GM13977 (cell line): ENCODE measurements around the gene ZBTB7C.

Source experiments
- DNase-seq: peaks from one replicate; pipeline ENCODE4 v3.0.0; 2012; ENCODE audit warnings: low spot score
- in situ Hi-C: fragments of 300-500 bp; cut with MboI; formaldehyde crosslinking; loops from one replicate; pipeline ENCODE4 v1.12.0; 2022; ENCODE audit warnings: low sequenced_read_pairs, low pct_unique_long_range_greater_than_20kb, mixed read lengths, inconsistent platforms; ENCODE audit not compliant: unreplicated experiment
- TF ChIP-seq, protein P1 (sequence below): IDR thresholded peaks from 2 replicates; pipeline ENCODE4 v1.5.1; 2012; ENCODE audit warnings: mild to moderate bottlenecking, control low read depth; ENCODE audit not compliant: insufficient read depth; ENCODE audit errors: extremely low read depth, missing control alignments

ZBTB7C gene

DNA sequence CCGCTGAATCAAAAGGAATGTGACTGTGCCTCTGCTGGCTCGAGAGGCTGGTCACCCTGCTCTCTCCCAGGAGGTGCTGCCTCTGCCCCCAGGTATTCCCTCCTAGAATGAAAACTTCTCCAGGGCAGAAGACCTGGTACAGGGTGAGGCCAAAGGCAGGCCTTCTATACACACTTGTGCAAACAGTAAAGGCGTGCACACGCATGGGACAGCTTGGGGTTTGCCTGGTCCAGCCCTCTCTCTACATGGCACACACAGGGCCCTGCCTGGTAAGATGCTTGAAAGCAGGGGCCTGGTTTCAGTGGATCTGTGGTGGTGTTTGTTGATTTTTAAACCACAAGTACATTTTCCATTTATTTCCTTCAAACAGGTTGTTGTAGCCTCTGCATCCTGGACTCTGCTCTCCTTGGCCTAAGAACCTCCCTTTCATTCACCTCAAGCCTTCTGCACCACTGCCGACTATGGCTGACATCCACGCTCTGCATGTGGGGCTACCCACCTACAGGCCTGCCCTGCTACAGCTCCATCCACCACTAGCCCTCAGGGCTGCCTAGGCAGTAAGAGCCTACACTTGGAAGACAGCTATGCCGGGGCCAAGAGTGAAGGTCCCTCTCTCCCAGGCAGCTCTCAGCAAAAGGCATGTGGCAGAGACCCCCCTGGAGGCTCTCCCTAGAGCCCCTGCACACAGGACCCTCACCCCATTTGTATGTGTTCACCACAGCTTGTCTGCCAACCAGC, 190.7 kb downstream of the ZBTB7C start:
- in situ Hi-C loops = no loop called here
- DNase-seq = no peak
- TF ChIP-seq, protein P1, sequence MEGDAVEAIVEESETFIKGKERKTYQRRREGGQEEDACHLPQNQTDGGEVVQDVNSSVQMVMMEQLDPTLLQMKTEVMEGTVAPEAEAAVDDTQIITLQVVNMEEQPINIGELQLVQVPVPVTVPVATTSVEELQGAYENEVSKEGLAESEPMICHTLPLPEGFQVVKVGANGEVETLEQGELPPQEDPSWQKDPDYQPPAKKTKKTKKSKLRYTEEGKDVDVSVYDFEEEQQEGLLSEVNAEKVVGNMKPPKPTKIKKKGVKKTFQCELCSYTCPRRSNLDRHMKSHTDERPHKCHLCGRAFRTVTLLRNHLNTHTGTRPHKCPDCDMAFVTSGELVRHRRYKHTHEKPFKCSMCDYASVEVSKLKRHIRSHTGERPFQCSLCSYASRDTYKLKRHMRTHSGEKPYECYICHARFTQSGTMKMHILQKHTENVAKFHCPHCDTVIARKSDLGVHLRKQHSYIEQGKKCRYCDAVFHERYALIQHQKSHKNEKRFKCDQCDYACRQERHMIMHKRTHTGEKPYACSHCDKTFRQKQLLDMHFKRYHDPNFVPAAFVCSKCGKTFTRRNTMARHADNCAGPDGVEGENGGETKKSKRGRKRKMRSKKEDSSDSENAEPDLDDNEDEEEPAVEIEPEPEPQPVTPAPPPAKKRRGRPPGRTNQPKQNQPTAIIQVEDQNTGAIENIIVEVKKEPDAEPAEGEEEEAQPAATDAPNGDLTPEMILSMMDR = no peak

DNA sequence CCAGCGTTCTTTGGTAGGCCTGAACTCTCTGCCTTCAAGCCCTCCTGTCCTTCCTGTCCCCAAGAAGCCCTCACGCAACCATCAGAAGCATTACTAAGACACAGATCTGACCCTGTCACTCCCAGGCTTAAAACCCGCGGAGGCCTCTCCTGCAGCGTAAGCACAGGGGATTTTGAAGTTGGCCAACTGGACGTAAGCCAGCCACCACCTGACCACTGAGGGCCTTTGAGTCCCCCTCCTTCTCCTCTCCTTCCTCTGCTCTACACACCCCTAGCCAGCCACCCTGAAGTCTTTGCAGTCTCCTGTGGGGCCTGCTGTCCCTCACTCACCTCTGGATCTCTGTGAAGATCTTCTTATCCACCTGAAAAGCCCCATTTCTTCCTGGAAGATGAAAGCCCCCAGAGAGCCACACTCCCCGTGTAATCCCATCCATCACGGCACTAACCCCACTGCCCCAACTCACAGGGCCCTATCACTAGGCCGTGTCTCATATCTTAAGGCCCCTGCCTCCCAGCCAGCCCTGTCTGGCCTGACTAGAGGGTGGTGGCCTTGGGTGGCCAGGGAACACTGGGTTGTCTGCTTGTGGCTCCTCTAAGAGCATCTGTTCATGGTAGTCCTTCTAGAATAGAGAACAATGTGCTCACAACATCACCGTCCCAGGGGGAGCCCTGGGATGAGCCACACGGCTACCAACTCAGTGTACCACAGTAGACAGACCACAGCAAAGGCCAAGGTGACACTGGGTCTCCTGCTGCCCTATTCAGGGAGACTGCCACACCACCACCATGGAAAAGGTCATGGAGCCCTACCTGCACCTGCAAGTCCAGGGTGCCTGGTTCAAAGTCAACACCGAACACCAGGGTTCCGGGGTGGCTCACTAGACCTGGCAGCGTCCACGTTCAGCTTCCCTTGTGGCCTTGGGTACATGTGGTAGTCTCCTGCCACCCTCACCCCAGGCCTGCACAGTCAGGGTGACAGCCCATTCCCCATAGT, 191.6 kb downstream of the ZBTB7C start:
- in situ Hi-C loops = no loop called here
- no peak for DNase-seq
- TF ChIP-seq, protein P1 = no peak

DNA sequence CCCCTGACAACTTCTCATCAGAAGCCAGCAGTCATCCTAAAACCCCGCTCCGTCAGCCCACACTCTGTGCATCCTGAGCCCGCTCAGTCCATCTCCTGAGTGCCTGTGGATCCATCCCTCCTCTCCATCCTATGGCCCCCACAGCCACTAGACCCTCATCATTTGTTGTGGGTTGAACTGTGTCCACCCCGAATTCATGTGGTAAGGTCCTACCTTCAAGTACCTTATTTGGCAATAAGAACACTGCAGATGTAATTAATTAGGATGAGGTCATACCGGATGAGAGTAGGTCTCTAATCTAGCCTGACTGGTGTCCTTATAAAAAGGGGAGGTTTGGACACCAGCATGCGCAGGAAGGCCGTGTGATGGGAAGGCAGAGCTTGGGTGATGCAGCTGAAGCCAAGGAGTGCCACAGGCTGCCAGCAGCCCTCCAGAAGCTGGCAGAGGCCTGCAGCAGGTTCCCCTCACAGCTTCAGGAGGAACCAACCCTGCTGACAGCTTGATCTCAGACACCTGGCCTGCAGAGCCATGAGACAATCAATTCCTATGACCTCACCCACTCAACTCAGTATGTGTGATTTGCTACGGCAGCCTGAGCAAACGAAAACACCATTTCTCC, 192.4 kb downstream of the ZBTB7C start:
- DNase-seq = no peak
- TF ChIP-seq, protein P1 = no peak
- in situ Hi-C loops = no loop called here

DNA sequence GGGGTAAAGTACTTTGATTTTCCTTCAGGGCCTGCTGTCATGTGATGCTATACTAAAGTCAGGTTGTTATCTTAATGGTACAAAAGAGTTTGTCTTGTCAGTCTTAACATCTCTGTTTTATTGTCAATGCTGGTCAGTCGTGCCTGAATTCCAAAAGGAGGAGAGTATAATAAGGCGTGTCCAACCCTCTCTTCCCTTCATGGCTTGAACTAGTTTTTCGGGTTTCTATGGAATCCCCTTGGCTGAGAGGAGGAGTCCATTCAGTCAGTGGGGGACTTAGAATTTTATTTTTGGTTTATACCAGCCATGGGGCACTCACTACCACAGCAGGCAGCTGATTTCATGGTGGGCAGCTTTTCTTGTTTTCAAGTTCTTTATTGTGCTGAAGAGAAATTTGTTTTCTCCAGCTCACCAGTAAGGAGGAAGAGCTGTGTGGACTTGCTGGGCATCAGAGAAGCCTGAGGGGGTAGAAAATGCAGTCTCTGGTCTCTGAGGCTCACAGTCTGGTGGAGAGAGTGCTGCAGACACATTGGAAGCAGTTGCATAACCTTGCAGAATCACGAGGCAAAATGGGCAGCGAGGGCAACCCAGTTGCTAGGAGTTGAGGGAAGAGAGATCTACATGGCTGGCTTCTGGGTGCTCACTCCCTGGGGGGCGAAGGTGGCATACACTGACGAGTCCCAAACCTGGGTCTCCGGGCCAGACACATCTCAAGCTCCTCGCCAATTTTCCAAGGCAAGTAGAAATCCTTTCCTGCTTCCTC, 193.1 kb downstream of the ZBTB7C start:
- DNase-seq = no peak
- TF ChIP-seq, protein P1 = no peak
- in situ Hi-C loops = no loop called here

DNA sequence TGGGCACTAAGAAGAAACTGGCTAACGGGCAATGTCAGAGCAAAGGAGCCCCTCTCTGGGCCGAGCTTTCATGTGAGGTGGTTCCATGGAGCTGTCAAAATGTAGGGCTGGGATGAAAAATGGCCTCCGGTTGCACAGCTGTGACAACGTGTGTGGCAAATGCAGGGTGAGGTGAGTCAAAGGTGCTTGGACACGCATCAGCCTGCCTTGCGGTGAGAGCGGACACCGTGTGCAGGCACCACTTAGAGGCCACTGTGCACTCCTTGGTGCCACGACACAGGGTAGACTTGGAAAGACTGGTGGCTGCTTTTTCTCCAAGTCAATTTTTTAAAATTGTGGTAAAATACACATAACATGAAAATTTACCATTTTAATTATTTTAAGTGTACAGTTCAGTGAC, 195.4 kb downstream of the ZBTB7C start:
- in situ Hi-C loops = no loop called here
- TF ChIP-seq, protein P1 = no peak
- no peak for DNase-seq
